PC-9 (cell line): Measurements from ENCODE around the gene ZNF398.

ENCODE experiments used
- EZH2 ChIP-seq: fragments of 200-600 bp; sonication (generic); IDR thresholded peaks from 2 replicates; pipeline ENCODE4 v1.8.0; 2017; ENCODE audit warnings: antibody characterized with exemption, low read depth
- TF ChIP-seq, protein P1 (sequence below): fragments of 200-600 bp; sonication (generic); conservative IDR thresholded peaks from 2 replicates; pipeline ENCODE4 v1.6.1; 2017; ENCODE audit warnings: mixed run types, antibody characterized with exemption, mild to moderate bottlenecking, moderate library complexity

DNA sequence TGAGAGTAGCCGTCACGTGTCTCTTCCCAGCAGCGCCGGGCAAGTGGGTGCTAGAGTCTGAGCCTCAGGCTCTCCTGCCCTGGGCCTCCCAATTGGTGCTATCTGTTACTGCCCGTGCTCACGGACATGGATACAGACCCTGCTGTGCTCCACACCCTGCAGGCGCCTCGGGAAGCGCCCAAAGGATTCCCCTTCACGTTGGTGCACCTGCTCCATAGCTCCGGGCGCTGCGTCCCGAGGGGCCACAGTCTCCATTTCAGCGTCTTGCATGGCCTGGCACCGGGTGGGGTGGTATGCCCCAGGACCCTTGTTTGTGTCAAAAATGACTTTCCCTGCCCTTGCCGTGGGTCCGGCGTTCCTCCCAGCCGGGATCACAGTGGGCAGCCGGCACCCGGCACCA, 78.4 kb downstream of the ZNF398 start:
- TF ChIP-seq, protein P1, sequence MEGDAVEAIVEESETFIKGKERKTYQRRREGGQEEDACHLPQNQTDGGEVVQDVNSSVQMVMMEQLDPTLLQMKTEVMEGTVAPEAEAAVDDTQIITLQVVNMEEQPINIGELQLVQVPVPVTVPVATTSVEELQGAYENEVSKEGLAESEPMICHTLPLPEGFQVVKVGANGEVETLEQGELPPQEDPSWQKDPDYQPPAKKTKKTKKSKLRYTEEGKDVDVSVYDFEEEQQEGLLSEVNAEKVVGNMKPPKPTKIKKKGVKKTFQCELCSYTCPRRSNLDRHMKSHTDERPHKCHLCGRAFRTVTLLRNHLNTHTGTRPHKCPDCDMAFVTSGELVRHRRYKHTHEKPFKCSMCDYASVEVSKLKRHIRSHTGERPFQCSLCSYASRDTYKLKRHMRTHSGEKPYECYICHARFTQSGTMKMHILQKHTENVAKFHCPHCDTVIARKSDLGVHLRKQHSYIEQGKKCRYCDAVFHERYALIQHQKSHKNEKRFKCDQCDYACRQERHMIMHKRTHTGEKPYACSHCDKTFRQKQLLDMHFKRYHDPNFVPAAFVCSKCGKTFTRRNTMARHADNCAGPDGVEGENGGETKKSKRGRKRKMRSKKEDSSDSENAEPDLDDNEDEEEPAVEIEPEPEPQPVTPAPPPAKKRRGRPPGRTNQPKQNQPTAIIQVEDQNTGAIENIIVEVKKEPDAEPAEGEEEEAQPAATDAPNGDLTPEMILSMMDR = no peak
- TF ChIP-seq EZH2 = no peak
